Lung (tissue), 12 donors: Measurements from ENCODE around the gene KEL. TPM values are rescaled to one million over a fixed set of nuclear protein-coding genes. Genes with fewer than 3 reads are reported as not detected.

ENCODE experiments used
- ATAC-seq: fragments of 200-7000 bp; cut with Tn5 transposase; one replicate; pipeline ENCODE4 v1.9.1; 2020; ENCODE audit warnings: moderate number of reproducible peaks; ENCODE audit not compliant: insufficient read depth, low FRiP score
- DNase-seq, 3 donors: peaks; one replicate each; pipeline ENCODE4 v3.0.0-alpha.2; 2013 to 2017
- H3K27ac ChIP-seq, 2 donors: one replicate each; pipeline ENCODE4 v1.5.1; 2013; ENCODE audit warnings: mild to moderate bottlenecking in 2 of 2, moderate library complexity in 2 of 2, control low read depth in 1 of 2, inconsistent platforms in 1 of 2, low read depth in 1 of 2, low read length in 1 of 2
- H3K27me3 ChIP-seq, 3 donors: one replicate each; pipeline ENCODE4 v1.5.1; 2013; ENCODE audit warnings: low read length in 2 of 3; ENCODE audit not compliant: control insufficient read depth in 3 of 3, insufficient read depth in 3 of 3
- H3K36me3 ChIP-seq, 4 donors: one replicate each; pipeline ENCODE4 v1.5.1; 2013; ENCODE audit warnings: low read length in 4 of 4, mild to moderate bottlenecking in 1 of 4, moderate library complexity in 1 of 4; ENCODE audit not compliant: control insufficient read depth in 4 of 4, insufficient read depth in 4 of 4
- H3K4me1 ChIP-seq, 5 donors: one replicate each; pipeline ENCODE4 v1.5.1; 2013; ENCODE audit warnings: low read length in 5 of 5, mild to moderate bottlenecking in 2 of 5, moderate library complexity in 1 of 5; ENCODE audit not compliant: control insufficient read depth in 5 of 5, insufficient read depth in 5 of 5
- H3K4me3 ChIP-seq: one replicate; pipeline ENCODE4 v1.5.1; 2013; ENCODE audit warnings: mild to moderate bottlenecking, control low read depth, moderate library complexity
- H3K9ac ChIP-seq, 2 donors: one replicate each; pipeline ENCODE4 v1.5.1; 2013; ENCODE audit warnings: low read length in 2 of 2, control low read depth in 1 of 2; ENCODE audit not compliant: insufficient read depth in 1 of 2
- H3K9me3 ChIP-seq, 4 donors: one replicate each; pipeline ENCODE4 v1.5.1; 2013; ENCODE audit warnings: low read length in 3 of 4, mild to moderate bottlenecking in 1 of 4, moderate library complexity in 1 of 4; ENCODE audit not compliant: control insufficient read depth in 4 of 4, insufficient read depth in 3 of 4
- CTCF ChIP-seq: IDR thresholded peaks from 2 replicates; pipeline ENCODE4 v1.5.1; 2012; ENCODE audit warnings: mild to moderate bottlenecking; ENCODE audit errors: control extremely low read depth, extremely low read depth
- WGBS, 2 donors: extraction: QIAGEN DNeasy Blood & Tissue Kit; methylation state at CpG; one replicate each; pipeline ENCODE4 v1.1.7; 2013; 5-methylcytosine and 5-hydroxymethylcytosine counted together
- polyA plus RNA-seq, 2 donors: library from polyadenylated mRNA; stranded (reverse); fragments of 200-250 nt; gene quantifications; one replicate each; pipeline ENCODE4 v1.2.1, GENCODE V29; 2013
- total RNA-seq, 2 donors: library from RNA; depleted of rRNA in 1 of 2; stranded (reverse); fragments of >200 nt in 1 of 2; gene quantifications; one replicate each; pipeline ENCODE4 v1.2.1, GENCODE V29; 2014 to 2021
- donor health status: control.
- donor health status: control.
- donor health status: Bipolar disorder and iron deficiency.
- donor health status: healthy.
- donor health status: DM: yes; HTN: yes; CAD: no.

The KEL gene
- total and polyA plus RNA-seq, 4 donors = 0.23 to 8.3 (median 1.1) TPM

GRCh38 chr7:143005632-143006260 lies 43.6 kb upstream of the KEL start:
- DNase-seq (no peak), ATAC-seq (no peak)
- Histone ChIP-seq H3K36me3 (no peaks in the 10 kb centered on the region), H3K9ac (no peak overlapping the region), H3K27me3 (peaks cover 0 to 10% (median 3%) of the 10 kb centered on the region in 3 donors), H3K27ac (no peak overlapping the region), H3K4me1 (peaks cover 0 to 2% (median 0%) of the 10 kb centered on the region in 5 donors), H3K9me3 (no peaks in the 10 kb centered on the region), H3K4me3 (no peak overlapping the region)
- no peak for TF ChIP-seq CTCF
- 72 to 78% methylated on average over 6 of the region's 6 CpGs for WGBS, 2 donors

- ATAC-seq = peak; percentile 78
- 34% methylated on average over 6 of the region's 6 CpGs for WGBS, 2 donors
Measured at GRCh38 chr7:143003393-143004051, 41.4 kb upstream of the KEL start.

GRCh38 chr7:143002898-143003297 lies 40.7 kb upstream of the KEL start:
- Histone ChIP-seq H3K27ac (no peak overlapping the region), H3K36me3 (no peaks in the 10 kb centered on the region), H3K4me1 (peaks cover 0 to 2% (median 0%) of the 10 kb centered on the region in 5 donors), H3K4me3 (no peak overlapping the region), H3K9me3 (no peaks in the 10 kb centered on the region), H3K9ac (no peak overlapping the region), H3K27me3 (peaks cover 0 to 6% (median 0%) of the 10 kb centered on the region in 3 donors)
- ATAC-seq = no peak
- DNase-seq = peak in 2 of 3 donors; percentile 16 to 42
- WGBS, 2 donors = 75 to 84% methylated on average over 5 of the region's 5 CpGs
- TF ChIP-seq CTCF = no peak

More at GRCh38 chr7:143003393-143004051, 41.4 kb upstream of the KEL start:
- DNase-seq = peak in 2 of 3 donors; percentile 60 to 69
- Histone ChIP-seq H3K27me3 (peaks cover 0 to 6% (median 3%) of the 10 kb centered on the region in 3 donors), H3K27ac (no peak overlapping the region), H3K36me3 (no peaks in the 10 kb centered on the region), H3K9me3 (no peaks in the 10 kb centered on the region), H3K9ac (no peak overlapping the region), H3K4me3 (no peak overlapping the region), H3K4me1 (peaks cover 0 to 2% (median 0%) of the 10 kb centered on the region in 5 donors)
- TF ChIP-seq CTCF = peak; percentile 52
